Thyroid gland (tissue), 4 donors: ENCODE measurements around the gene CDK5RAP3. TPM values are rescaled to one million over a fixed set of nuclear protein-coding genes. Genes with fewer than 3 reads are reported as not detected.
A peak's percentile ranks its signal among the peaks of the same experiment; 100 is the strongest.

Source experiments
- DNase-seq, 2 donors: peaks; one replicate each; pipeline ENCODE4 v3.0.0-alpha.2; 2019
- H3K27ac ChIP-seq, 3 donors: fragments of 200-600 bp; sonication (generic); 1 replicate in 2 of 3; 2 replicates in 1 of 3; pipeline ENCODE4 v1.5.1; 2016 to 2019; ENCODE audit warnings: mild to moderate bottlenecking in 1 of 3, moderate library complexity in 1 of 3
- H3K27me3 ChIP-seq: fragments of 200-600 bp; sonication (generic); one replicate; pipeline ENCODE4 v1.5.1; 2019
- H3K36me3 ChIP-seq, 2 donors: fragments of 200-600 bp; sonication (generic); one replicate each; pipeline ENCODE4 v1.5.1; 2016 to 2019
- H3K4me1 ChIP-seq, 2 donors: fragments of 200-600 bp; sonication (generic); one replicate each; pipeline ENCODE4 v1.5.1; 2017 to 2019
- H3K4me3 ChIP-seq, 3 donors: fragments of 200-600 bp; sonication (generic); replicated peaks in 1 of 3; 1 replicate in 2 of 3; 2 replicates in 1 of 3; pipeline ENCODE4 v1.5.1; 2016; ENCODE audit warnings: mild to moderate bottlenecking in 1 of 3
- H3K9me3 ChIP-seq: fragments of 200-600 bp; sonication (generic); one replicate; pipeline ENCODE4 v1.5.1; 2017
- CTCF ChIP-seq, 6 experiments: fragments of 200-600 bp in 3 of 6; fragments of 450-650 bp in 3 of 6; sonication (generic) in 3 of 6; IDR thresholded peaks; one replicate each; pipeline ENCODE4 v1.5.1; 2016 to 2019; ENCODE audit warnings: antibody characterized with exemption in 6 of 6, mild to moderate bottlenecking in 2 of 6, inconsistent platforms in 1 of 6, moderate library complexity in 1 of 6
- POLR2A ChIP-seq, 2 donors: fragments of 450-650 bp; IDR thresholded peaks; one replicate each; pipeline ENCODE4 v1.6.1; 2017; ENCODE audit warnings: antibody characterized with exemption in 2 of 2, mild to moderate bottlenecking in 2 of 2, moderate library complexity in 1 of 2
- WGBS, 2 donors: methylation state at CpG; one replicate each; pipeline ENCODE4 v1.1.5; 2017; 5-methylcytosine and 5-hydroxymethylcytosine counted together
- intact Hi-C: fragments of 100-400 bp; cut with DNase I; formaldehyde crosslinking; loops from one replicate; pipeline ENCODE4 v1.15.1; 2023
- total RNA-seq, 4 donors: library from RNA; depleted of rRNA; stranded (reverse); fragments of >200 nt; gene quantifications; one replicate each; pipeline ENCODE4 v1.2.3, GENCODE V29; 2016

The CDK5RAP3 gene
- total RNA-seq, 4 donors from 2014 or later: 165 to 221 (median 193) TPM

- Histone ChIP-seq H3K27me3 (no peaks in the 10 kb centered on the region), H3K9me3 (no peaks in the 10 kb centered on the region), H3K4me3 (no peak overlapping the region), H3K27ac (peak overlapping the region; percentile 92 to 97 (median 96)), H3K36me3 (peaks cover 0 to 3% of the 10 kb centered on the region in 2 donors), H3K4me1 (peaks cover 58 to 69% of the 10 kb centered on the region in 2 donors)
- 54 to 55% methylated on average over 12 of the region's 12 CpGs for WGBS, 2 donors
- intact Hi-C loops: no loop called here
- no peak for TF ChIP-seq CTCF (IDR thresholded peaks at IDR 0.05)
- TF ChIP-seq POLR2A (IDR thresholded peaks at IDR 0.05): peak in 1 of 2 donors; percentile 29
- peak; percentile 48 to 57 for DNase-seq
Observed at GRCh38 chr17:47952171-47953021, 18.5 kb upstream of the CDK5RAP3 start.

- intact Hi-C loops: no loop called here
- Histone ChIP-seq H3K36me3 (peaks cover 0 to 3% of the 10 kb centered on the region in 2 donors), H3K4me3 (no peak overlapping the region), H3K27ac (peak overlapping the region; percentile 92 to 97 (median 96)), H3K9me3 (no peaks in the 10 kb centered on the region), H3K4me1 (peaks cover 63 to 72% of the 10 kb centered on the region in 2 donors), H3K27me3 (no peaks in the 10 kb centered on the region)
- peak in 2 of 6 experiments; percentile 17 to 21 for TF ChIP-seq CTCF (IDR thresholded peaks at IDR 0.05)
- no peak for TF ChIP-seq POLR2A (IDR thresholded peaks at IDR 0.05)
- DNase-seq: no peak
Observed at GRCh38 chr17:47953909-47954308, 17.0 kb upstream of the CDK5RAP3 start.

GRCh38 chr17:47955497-47956461, 15.1 kb upstream of the CDK5RAP3 start:
- Histone ChIP-seq H3K9me3 (no peaks in the 10 kb centered on the region), H3K27ac (peak overlapping the region; percentile 92 to 97 (median 96)), H3K27me3 (no peaks in the 10 kb centered on the region), H3K4me3 (peak overlapping the region in 2 of 3 donors; percentile 56 to 59), H3K36me3 (peaks cover 0 to 3% of the 10 kb centered on the region in 2 donors), H3K4me1 (peaks cover 46 to 55% of the 10 kb centered on the region in 2 donors)
- no peak for TF ChIP-seq CTCF (IDR thresholded peaks at IDR 0.05)
- TF ChIP-seq POLR2A (IDR thresholded peaks at IDR 0.05): peak in 1 of 2 donors; percentile 93
- DNase-seq: peak; percentile 99
- WGBS, 2 donors: 43 to 52% methylated on average over 7 of the region's 7 CpGs
- intact Hi-C loops: no loop called here

- TF ChIP-seq CTCF (IDR thresholded peaks at IDR 0.05): no peak
- TF ChIP-seq POLR2A (IDR thresholded peaks at IDR 0.05): no peak
- Histone ChIP-seq H3K27ac (peak overlapping the region; percentile 92 to 97 (median 96)), H3K36me3 (peaks cover 0 to 3% of the 10 kb centered on the region in 2 donors), H3K9me3 (no peaks in the 10 kb centered on the region), H3K4me1 (peaks cover 35 to 43% of the 10 kb centered on the region in 2 donors), H3K27me3 (no peaks in the 10 kb centered on the region), H3K4me3 (peak overlapping the region; percentile 56 to 59 (median 57))
- intact Hi-C loops: no loop called here
- 35 to 44% methylated on average over 2 to 4 of the region's 4 CpGs for WGBS, 2 donors
- peak; percentile 64 to 67 for DNase-seq
Observed at GRCh38 chr17:47956791-47957590, 13.9 kb upstream of the CDK5RAP3 start.
